GM12873 (cell line): ENCODE data around the gene ERP44.

Experiments
- CTCF ChIP-seq: IDR thresholded peaks from 2 replicates; pipeline ENCODE4 v1.5.1; 2012; ENCODE audit warnings: low read depth, mild to moderate bottlenecking, moderate library complexity, low read length, control low read depth; ENCODE audit not compliant: insufficient read depth; ENCODE audit errors: missing control alignments

Gene ERP44

GRCh38 chr9:99973455-99973854 is 125.3 kb downstream of the ERP44 start:
- TF ChIP-seq CTCF, result no peak

DNA sequence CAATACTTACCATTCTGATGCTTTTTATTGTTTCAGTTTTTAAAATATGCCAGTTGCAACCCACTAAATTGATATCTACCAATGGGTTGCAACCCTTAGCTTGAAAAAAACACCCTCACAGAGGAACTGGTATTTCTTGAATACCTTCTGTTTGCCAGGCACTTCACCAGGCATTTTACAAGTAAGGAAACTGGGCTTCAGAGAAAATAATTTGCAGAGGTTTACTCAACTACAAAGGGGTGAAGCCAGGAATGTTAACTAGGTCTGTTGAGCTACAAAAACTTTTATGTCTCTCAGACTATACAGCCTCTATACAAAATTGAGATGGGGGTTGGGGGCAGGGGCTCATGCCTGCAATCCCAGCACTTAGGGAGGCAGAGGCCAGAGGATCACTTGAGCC is 127.4 kb downstream of the ERP44 start:
- TF ChIP-seq CTCF, result no peak

- no peak for TF ChIP-seq CTCF
Measured at GRCh38 chr9:99970481-99970880, 128.3 kb downstream of the ERP44 start.

GRCh38 chr9:99967457-99967856 is 131.3 kb downstream of the ERP44 start:
- no peak for TF ChIP-seq CTCF

GRCh38 chr9:99966716-99967115 is 132.1 kb downstream of the ERP44 start:
- no peak for TF ChIP-seq CTCF

DNA sequence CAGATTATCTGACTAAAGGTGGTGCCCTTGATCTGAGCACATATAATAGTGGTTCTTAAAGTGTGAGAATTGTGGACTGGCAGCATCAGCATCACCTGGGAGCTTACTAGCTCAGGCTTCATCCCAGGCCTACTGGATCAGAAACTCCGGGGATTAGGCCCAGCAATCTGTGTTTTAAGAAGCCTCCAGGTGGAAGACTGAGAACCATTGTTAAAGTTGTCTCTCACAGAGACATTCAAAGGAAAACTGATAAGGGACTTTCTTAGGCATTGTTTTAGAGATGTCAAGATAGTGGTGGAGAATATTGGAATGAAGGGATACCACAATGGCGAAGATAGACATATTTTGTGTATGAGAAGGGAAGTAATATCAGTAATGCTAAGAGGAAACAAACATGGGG is 132.8 kb downstream of the ERP44 start:
- no peak for TF ChIP-seq CTCF

DNA sequence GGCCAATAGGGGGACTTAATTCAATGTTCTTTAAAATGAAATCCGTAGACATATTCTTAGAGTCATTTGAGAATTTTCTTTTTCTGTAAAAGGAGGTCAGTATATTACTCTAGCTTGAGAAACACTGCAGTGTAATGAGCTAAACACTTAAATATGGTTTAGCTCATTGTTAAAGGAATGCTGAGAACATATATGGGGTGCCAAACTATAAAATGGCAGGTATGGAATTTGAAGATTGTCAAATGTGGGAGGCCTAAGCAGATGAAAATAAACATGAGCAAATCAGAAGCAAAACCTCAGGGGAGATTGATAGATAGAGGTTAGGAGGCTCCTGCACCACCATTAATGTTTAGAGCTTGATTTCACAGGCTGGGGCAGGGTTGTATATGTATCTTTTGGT is 134.5 kb downstream of the ERP44 start:
- TF ChIP-seq CTCF, result no peak
